GM19193 (cell line): ENCODE results near the gene MPEG1.

Experiments used
- POLR2A ChIP-seq: IDR thresholded peaks from 4 replicates; pipeline ENCODE4 v1.6.1; 2011; ENCODE audit not compliant: insufficient read depth, insufficient read length; ENCODE audit errors: extremely low read depth

MPEG1 gene, protein sequence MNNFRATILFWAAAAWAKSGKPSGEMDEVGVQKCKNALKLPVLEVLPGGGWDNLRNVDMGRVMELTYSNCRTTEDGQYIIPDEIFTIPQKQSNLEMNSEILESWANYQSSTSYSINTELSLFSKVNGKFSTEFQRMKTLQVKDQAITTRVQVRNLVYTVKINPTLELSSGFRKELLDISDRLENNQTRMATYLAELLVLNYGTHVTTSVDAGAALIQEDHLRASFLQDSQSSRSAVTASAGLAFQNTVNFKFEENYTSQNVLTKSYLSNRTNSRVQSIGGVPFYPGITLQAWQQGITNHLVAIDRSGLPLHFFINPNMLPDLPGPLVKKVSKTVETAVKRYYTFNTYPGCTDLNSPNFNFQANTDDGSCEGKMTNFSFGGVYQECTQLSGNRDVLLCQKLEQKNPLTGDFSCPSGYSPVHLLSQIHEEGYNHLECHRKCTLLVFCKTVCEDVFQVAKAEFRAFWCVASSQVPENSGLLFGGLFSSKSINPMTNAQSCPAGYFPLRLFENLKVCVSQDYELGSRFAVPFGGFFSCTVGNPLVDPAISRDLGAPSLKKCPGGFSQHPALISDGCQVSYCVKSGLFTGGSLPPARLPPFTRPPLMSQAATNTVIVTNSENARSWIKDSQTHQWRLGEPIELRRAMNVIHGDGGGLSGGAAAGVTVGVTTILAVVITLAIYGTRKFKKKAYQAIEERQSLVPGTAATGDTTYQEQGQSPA

DNA sequence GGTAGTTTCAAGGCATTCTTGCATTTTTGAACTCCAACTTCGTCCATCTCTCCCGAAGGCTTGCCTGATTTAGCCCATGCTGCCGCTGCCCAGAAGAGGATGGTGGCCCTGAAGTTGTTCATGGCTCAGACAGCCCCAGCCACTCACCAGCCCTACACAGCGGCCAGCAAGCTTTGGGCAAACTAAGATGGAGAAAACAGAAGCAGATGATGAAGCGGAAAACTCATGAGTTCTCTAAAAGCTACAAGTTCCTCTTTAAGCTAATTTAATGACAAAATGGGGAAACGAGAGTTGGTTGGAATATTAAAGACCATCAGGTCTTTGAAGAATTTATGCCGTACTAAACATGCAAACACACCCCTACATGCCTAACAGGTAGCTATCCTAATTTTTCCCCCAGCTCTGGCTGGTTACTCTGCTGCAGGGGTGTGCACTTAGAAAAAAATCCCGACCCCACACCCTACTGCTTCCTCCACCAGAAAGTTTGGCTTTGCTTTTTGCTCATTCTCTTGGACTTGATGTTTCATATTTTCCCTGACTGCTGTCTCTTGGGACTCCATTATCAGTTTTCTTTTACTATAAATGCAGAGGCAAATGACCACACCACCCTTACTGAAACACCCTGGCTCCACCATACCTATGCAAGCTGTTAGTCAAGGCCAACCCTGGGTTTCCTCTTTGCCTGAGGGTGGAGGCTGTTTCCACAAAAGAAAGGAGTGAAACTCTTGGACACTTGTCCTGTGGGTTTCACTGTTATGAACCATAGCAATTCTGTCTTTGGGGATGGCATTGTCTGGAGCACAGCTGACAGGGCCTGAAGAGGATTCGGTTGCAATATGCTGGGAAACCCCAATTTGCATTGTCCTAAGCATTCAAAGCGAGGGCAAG, at the start of gene MPEG1:
Gene MPEG1, minus strand, starts transcription at position 184 of the 888 bp plus-strand sequence. Its CDS starts 62 bp downstream, at position 122.
- peak; percentile 65 for TF ChIP-seq POLR2A

DNA sequence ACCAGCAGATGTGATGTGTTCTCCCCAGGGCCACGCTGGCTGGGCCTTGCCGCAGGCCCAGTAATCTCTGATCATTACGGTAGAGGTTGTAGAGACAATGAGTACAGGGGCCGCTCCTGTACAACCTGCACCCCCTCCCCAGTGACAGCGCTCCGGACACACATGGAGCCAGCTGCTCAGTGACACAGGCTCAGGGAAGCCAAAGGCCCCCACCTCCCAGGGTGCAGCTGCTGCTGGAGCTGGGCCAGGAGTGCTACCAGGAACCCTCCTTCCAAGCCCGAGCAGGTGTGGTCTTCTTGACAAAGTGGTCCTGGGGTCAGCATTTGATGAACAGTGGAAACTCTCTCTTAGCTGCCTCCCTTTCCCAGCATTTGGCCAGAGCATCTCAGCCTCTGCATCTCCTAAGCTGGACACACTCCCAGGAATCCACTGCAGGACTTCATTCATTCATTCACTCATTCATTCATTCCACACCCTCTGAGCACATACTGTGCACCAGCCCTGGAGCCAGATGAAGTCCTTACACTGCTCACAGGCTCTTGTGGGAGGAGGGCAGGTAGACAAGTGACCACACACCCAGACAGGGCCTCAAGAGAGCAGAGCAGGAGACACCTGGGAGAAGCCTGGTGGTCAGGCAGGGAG, 49.6 kb upstream of the MPEG1 start:
- no peak for TF ChIP-seq POLR2A

DNA sequence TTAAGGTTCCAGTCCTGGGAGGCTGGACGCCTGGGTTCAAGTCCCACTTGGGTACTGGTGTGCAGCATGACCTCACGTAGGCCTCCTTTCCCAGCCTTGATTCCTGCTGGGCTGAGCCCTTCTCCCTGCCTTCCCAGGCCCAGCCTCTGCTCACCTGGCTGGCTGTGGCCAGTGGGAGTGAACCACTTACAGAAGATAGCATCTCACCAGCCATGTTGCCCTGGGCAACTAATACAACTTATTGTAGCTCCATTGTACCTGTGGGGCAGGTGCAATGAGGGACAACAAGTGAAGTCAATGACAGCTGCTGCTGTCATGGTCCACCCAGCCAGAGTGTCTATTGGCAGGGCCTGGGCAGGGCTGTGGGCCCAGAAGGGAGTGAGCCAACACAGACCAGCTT, 48.4 kb upstream of the MPEG1 start:
- TF ChIP-seq POLR2A: no peak

DNA sequence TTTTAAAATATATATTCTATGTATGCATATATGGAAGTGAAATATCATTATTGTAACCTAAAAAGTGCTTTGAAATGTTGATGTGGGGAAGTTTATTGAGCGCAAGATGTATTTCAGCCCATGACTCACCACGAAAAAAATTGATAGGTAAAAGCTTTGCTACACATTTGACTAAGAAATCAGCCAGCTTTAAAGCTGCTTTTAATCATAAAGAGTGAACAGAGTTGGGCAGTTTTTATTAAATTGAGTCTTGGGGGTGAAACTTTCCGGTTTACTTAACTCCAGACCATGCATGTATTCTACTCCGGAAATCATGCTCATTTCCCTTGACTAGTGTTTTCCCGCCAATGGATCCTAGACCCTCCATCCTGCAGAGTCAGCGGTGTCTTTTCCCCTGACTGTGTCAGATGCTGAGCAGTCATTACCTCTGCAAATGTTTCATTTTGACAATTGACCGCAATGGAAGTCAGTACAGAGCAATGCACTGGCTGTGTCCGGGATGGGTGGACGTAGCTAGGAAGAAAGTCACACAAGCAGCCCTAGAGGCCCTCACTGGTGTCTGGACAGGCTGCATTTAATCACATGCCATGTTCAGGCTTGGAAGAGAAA, 47.2 kb upstream of the MPEG1 start:
- no peak for TF ChIP-seq POLR2A

DNA sequence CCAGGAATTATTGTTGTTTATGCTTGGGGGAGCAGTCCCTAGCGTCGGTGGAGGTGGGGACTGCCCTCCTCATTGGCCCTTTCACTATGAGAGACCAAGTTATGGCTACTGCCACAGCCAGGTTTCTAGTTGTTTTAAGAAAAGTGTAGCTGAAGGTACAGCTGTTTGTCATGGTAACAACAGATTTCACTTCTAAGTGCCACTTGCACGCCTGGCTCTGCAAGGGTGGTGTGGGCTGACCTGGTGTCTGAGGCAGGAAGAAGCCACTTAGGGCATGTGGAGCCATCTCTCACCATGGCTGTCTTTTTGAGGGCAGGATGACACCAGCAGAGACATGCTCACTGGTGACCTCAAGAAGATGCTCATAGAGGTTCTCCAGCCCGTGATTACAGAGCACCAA, 46.3 kb upstream of the MPEG1 start:
- no peak for TF ChIP-seq POLR2A

DNA sequence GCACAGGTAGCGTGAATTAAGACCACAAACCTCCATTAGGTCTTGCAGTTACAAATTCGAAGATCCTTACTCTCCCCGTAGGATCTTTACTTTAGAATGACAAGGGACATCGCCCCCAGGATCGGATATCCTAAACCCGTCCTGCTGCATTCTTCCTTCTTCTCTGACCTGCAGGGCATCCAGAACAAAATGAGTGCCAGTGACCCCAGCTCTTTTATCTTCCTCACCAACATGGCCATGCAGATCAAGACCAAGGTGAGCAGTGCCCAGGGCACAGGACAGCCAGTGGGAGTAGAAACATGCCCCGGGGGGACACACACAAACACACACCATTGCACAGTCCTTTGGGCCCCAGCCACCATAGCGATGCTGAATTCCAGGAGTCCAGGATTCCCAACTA, 42.6 kb upstream of the MPEG1 start:
- no peak for TF ChIP-seq POLR2A

DNA sequence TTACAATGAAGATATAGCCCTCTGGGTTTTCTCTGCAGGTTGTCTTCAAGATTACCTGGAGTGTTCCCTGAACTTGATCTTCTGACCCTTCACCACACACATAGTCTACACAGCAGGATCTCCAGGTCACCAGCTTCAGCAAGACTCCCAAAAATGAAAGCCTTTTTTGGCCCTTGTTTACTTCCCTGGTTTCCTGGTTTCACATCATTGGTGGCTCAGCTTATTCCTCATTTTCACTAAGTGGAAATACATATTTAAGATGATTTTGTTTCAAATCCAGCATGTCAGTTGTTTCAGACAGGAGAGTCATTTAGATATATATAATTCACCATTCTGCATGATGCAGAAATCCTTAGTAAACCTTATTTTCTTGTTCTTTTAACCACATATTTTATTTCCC, 41.6 kb upstream of the MPEG1 start:
- TF ChIP-seq POLR2A: no peak

DNA sequence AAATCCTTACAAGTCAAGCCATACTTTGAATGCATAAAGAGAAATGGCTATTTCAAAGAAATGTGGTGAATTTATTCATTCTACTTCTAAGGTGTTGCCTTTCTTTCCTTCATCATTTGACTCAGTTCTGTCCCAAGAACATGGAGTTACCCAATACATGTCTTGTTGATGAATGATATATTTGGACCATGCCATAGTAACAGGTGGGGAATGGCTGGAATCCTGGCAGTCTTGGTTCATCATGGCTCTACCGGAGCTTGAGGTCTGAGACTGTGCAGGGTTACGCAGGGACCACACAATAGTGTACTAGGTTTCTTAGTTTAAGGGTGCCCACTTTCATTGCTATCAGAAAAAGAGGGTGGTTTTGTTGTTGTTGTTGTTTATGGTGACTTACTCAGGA, 40.3 kb upstream of the MPEG1 start:
- no peak for TF ChIP-seq POLR2A

DNA sequence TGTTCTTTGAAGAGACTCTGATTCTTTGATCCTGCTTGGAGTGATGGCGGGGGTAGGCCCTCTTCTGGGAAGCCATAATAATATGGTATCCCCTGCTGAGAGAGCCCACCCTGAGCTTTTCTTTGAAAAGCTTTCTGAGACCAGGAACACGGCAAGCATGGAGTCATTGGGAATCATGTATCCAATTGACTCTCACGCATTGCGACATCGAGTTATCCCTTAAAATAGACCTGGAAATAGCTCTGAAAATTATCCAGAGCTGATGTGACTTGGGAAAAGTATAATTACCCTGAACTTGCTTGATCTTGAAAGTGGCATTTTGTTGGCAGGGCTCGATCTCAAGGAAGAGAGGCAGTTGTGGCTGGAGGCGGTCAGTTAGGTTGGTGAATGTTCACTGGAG, 36.8 kb upstream of the MPEG1 start:
- TF ChIP-seq POLR2A: no peak

DNA sequence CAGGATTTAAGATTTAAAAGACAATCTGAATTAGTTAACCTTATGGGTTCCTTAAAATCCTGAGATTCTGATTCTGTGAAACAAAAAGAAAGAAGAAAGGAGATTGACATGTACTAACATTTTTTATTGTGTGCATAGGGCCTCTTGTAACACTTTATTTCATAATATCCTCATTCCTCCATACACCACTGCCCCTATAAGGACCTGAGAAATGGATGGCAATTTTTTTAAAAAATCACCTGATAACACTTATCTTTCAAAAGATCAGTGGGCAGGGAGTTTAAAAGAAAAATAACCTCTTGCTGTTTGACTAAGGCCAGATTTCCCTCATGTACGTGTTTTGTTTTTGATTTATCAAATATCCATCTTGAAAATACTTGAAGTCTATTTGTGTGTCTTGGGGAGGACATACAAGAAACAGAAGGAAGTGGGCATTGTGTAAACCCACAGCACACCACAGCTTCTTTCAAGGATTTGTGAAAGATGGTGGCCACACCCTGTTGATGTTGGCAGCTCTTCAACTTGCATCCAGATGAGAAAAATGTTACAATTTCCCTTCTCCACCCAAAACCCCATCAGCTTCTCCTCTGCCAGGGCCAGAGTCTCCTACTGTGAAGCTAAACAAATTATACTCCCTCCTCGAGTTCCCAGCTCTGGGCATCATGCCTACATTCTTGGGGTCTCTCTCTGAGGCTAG, 35.0 kb upstream of the MPEG1 start:
- TF ChIP-seq POLR2A: no peak

DNA sequence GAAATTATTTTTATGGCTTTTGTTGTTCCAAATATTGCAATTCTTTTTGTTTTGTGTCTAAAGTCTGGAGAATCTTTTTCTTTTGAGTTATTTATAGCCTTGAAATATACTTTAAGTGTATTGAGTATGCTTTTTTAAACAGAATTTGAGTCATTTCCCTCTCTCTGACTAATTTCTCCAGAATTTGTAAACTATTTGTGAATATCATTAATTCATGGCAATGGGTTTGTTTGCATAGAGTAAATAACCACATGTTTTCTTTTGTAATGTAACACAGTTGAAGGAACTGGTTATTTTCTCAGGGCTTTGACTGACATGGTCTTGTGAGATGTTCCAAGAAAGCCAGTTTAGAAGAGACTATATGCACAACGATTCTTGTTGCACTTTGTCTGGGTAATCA, 30.9 kb upstream of the MPEG1 start:
- no peak for TF ChIP-seq POLR2A

DNA sequence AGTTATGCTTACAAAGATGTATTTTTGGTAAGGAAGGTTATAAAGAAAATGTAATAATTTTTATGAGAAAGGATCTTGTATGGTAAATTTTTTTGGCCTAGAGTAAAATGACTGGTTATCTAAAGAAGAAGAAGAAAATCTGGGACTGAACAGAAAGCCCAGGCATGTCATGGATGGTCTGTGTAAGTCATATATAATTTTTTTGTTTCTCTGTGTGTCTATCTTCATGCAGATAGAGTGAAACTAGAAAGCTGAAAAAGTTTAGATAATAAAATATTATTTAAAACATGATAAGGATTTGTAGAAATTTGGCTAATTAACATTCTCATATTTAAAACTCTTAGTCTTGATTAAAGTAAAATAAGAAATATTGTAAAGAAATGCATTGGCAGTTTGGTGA, 27.6 kb upstream of the MPEG1 start:
- TF ChIP-seq POLR2A: no peak

DNA sequence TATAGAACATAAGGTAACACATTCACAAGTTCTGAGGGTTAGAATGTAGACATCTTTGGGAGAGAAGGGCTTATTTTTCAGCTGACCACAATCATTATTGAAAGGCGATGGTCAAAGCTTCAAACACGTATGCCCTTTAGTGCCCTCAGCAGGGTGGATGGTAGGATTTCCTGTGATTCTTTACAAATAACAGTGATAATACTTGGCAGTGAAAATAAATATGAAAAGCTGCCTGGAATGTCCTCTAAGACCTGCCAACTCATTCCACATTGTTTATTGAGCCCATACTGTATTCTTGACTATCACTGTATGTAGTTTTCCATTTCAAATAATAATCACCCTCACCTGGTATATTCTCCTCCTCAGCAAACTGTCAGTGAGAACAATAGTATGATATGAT, 13.7 kb upstream of the MPEG1 start:
- no peak for TF ChIP-seq POLR2A

DNA sequence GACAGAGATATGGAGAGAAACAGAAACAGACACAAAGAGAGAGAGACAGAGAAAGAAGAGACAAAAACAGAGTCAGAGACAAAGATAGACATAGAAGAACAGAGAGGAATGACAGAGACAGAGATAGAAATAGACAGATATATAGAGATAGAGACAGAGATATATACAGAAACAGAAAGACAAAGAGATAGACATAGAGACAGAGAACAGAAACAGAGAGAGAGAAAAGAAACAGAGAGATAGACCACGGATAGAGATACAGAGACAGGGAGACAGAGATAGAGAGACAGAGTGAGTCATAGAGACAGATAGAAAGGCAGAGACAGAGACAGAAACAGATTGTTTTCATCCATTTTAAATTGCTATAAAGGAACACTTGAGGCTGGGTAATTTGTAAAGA, 12.3 kb upstream of the MPEG1 start:
- no peak for TF ChIP-seq POLR2A
